GM18505 (cell line): ENCODE measurements around the gene STARD5.
A peak's percentile ranks its signal among the peaks of the same experiment; 100 is the strongest.

Experiments
- ATAC-seq: cut with Tn5 transposase; IDR thresholded peaks from one replicate; pipeline ENCODE4 v1.9.1; 2021; ENCODE audit not compliant: unreplicated experiment
- POLR2A ChIP-seq: IDR thresholded peaks from 4 replicates; pipeline ENCODE4 v1.6.1; 2011; ENCODE audit warnings: borderline replicate concordance; ENCODE audit not compliant: insufficient read depth, insufficient read length; ENCODE audit errors: extremely low read depth

Gene STARD5

DNA sequence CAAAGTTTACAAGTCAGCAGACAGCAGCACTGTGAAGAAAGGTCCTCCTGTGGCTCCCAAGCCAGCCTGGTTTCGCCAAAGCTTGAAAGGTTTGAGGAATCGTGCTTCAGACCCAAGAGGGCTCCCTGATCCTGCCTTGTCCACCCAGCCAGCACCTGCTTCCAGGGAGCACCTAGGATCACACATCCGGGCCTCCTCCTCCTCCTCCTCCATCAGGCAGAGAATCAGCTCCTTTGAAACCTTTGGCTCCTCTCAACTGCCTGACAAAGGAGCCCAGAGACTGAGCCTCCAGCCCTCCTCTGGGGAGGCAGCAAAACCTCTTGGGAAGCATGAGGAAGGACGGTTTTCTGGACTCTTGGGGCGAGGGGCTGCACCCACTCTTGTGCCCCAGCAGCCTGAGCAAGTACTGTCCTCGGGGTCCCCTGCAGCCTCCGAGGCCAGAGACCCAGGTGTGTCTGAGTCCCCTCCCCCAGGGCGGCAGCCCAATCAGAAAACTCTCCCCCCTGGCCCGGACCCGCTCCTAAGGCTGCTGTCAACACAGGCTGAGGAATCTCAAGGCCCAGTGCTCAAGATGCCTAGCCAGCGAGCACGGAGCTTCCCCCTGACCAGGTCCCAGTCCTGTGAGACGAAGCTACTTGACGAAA is 24.2 kb downstream of the STARD5 start:
- no peak for ATAC-seq
- TF ChIP-seq POLR2A: peak; percentile 51

GRCh38 chr15:81299156-81299555 is 24.8 kb downstream of the STARD5 start:
- no peak for TF ChIP-seq POLR2A
- ATAC-seq: no peak

GRCh38 chr15:81298611-81299010 is 25.3 kb downstream of the STARD5 start:
- TF ChIP-seq POLR2A: no peak
- no peak for ATAC-seq

DNA sequence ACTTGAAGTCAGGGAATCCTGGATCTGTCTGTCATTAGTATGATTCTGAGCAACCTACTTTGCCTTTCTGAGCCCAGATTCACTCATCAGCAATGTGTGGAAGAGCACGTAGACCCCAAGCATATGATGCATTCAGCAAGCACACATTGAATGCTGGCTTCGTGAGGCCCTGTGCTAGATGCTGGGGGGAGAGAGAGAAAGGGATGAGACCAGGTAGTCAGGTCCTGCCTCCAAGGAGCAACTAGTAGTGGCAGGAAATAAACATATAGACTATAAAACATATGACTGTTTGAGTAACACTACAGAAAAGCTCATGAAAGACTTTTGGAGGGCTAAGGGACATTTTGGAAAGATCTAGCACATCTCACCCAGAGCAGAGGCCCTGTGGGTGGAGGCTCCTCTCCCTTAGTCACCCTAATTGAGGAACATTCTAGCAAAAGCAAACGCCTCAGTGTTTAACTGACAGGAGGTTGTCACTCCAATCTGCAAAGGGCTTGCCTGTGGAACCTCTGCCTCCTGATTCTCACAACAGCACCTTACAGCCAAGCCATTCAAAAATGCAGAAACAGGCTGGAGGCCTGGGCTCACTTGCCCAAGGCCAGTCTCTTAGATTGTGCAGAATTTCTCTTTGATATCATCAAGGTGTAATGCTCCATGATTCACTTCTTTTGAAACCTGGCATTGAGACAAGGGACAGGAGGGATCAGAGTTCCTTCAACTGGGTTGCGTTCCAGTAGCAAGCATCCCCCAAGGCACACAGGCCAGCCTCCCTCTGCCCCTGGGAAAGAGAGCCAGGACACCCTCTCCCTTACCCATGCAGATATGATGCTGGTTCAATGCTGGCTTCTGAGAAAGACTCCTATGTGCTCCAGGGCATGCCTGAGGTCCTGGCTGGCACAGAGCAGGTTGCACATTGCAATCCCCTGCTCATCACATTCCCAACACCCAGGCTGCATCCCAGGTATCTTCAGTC is 26.1 kb downstream of the STARD5 start:
- no peak for ATAC-seq
- TF ChIP-seq POLR2A: no peak

DNA sequence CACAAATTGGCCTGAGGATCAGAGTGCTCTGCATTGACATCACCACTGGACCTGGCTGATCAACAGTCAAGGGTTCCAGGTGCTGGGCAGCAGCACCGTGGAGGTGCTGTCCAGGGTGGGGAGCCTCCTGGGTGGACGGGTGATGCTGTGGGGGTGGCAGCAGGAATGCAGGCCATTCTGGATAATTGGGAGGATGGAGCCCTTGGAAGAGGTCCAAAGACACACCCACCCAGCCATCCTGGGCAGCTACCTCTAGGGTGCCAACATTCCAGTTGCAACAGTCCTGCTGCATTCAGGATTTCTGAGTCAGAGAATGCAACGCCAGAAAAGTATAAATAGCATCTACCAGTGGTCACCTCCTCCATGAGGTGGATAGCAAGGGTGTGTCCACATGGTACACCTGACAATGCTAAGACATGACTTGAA is 26.8 kb downstream of the STARD5 start:
- ATAC-seq: no peak
- TF ChIP-seq POLR2A: no peak

DNA sequence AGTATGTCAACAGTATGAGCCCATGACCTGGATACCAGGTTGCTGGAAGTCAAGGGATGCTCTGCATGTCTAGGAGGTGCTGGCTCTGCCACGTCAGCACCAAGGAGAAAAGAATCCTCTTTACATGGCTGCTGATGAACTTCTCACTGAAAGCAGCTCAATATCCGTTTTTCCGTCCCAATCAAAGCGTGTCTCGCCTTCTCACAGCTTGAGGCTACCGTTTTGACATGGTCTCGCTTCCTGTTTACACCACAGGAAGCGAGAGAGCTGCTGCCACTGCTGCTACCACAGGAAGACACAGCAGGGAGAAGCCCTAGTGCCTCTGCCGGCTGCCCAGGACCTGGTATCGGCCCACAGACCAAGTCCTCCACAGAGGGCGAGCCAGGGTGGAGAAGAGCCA is 27.3 kb downstream of the STARD5 start:
- TF ChIP-seq POLR2A: peak; percentile 79

DNA sequence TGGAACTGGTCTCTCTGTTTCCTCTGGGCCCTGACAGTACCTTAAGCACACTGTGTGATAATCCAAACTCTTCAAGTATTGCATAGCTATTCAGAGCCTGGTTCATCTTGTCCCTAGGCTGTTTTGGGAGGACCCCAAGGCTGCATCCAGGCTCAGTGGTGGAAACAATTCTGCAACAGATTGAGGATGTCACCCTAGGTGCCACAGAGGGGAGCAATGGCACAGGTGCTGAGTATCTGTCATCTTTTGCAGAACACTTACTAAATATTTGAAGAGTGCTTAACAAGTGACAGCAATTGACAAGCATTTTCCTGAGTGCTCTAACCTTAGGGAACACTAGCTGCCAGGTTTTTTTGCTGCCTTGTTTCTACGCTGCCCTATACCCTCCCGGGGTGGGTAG is 27.8 kb downstream of the STARD5 start:
- ATAC-seq: no peak
- TF ChIP-seq POLR2A: no peak

More for the DNA sequence above, 27.3 kb downstream of the STARD5 start:
- ATAC-seq: peak; percentile 29

GRCh38 chr15:81295486-81296121 is 28.3 kb downstream of the STARD5 start:
- ATAC-seq: no peak
- no peak for TF ChIP-seq POLR2A

DNA sequence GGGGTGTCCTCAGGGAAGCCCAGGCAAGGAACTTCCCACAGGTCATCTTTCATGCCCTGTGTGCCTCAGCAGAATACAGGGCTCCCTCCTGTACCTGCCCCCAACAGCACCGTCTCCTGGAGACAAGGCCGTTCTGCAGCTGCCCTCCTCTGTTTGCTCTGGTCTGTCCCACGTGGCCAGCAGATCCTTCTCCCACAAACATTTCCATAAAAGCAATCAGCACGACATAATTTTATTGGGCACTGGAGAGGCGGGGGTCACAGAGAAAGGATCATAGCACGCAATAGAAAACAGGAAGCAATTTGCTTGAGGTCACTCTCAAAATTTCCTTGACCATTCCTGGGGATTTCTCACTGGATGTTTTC is 29.4 kb downstream of the STARD5 start:
- no peak for TF ChIP-seq POLR2A
- ATAC-seq: no peak

DNA sequence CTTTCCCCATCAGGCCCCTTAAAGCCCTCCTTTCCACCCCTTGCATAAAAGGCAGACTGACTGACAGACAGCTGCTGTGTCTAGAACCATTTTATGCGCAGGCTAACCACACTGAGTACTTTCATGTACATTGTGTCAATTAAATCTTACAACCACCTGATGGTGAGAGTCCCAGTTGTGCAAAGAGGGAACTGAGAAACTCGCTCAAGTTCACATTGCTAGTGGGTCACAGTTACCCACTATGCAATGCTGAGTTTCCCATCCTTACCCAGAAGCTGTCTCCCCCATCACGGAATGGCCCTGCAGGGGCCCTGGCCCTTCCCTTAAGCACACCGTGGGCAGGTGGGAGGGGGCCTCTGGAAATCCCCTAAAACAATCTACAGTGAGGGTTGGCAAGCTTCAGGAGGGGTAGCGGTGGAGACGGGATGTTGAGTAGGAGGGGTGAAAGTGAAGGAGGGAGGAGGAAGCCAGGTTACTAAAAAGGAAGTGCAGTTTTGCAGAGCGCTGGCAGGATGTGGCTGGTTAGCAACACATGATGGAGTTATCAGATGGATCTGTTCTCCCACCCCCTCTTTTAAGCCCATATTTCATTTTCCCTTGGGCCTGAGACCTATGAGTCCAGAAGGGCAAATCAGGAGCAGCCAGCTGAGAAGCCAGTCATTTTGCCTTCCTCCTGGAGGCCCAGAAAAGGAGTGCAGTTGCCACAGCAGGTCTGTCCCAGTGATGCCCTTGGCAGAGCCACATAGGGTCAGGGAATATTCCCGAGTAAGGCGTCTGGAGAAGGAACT is 30.0 kb downstream of the STARD5 start:
- peak; percentile 64 for ATAC-seq
- peak; percentile 53 for TF ChIP-seq POLR2A

DNA sequence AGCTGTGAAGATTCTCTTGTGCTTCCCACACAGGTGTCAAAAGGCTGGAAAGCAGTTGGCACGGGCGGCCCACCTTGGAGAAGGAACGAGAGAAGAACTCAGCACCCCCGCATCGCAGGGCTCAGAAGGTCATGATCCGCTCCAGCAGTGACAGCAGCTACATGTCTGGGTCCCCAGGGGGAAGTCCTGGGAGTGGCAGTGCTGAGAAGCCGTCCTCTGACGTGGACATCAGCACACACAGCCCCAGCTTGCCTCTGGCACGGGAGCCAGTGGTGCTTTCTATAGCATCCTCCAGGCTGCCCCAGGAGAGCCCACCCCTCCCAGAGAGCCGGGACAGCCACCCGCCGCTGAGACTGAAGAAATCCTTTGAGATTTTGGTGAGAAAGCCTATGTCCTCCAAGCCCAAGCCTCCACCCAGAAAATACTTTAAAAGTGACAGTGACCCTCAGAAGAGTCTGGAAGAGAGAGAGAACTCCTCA is 31.4 kb downstream of the STARD5 start:
- peak; percentile 77 for TF ChIP-seq POLR2A
- peak; percentile 45 for ATAC-seq

GRCh38 chr15:81291916-81292522 is 31.9 kb downstream of the STARD5 start:
- TF ChIP-seq POLR2A: no peak
- no peak for ATAC-seq

GRCh38 chr15:81289910-81290309 is 34.0 kb downstream of the STARD5 start:
- TF ChIP-seq POLR2A: no peak
- ATAC-seq: no peak

DNA sequence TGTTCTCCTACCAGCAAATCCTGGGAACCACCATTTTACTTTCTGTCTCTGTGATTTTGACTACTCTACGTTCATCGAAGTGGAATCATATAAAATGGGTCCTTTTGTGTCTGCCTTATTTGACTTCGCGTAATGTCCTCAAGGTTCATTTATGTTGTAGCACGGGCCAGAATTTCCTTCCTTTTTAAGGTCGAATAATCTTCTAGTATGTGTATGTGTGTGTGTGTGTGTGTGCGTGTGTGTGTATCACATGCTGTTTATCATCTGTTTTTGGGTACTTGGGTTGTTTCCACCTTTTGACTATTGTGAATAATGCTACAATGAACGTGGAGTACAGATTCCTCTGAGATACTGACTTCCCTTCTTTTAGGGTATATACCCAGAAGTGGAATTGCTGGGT is 35.3 kb downstream of the STARD5 start:
- ATAC-seq: no peak
- no peak for TF ChIP-seq POLR2A
